ENCODE data around the gene CAMTA1. TPM values are rescaled to one million over a fixed set of nuclear protein-coding genes. Genes with fewer than 3 reads are reported as not detected.

Gene CAMTA1
- total RNA-seq, 1 experiment from 2014 or later = 82.2 TPM

DNA sequence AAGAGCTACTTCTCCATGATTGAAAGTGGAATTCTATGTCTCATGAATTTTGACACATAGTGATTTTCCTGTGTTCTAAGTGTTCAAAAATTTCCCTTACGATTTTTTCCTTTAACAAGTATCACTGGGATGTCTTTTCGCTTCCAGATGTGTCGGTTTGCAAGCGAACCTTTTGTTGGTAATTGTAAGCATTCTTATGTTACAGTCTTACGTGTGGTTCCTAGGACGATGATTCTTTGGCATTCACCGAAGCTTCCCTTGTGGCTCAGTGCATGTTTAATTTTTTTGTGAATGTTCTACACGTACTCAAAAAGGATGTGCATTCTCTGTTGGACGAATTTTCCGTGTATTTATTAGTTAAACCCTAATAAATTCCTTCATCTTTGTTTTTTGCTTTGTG lies 211.6 kb downstream of the CAMTA1 start:
- BruUV-seq (replicated peaks) = no TSS peak
- H3K27me3 ChIP-seq (ENCODE audit: control insufficient read depth, insufficient read depth, low read length) = no peaks in the 10 kb centered on the region
- intact Hi-C loops (cut with micrococcal nuclease; ENCODE audit: unreplicated experiment) (no loop called here), in situ Hi-C loops (cut with HindIII; ENCODE audit: low pct_unique_long_range_greater_than_20kb, low sequenced_read_pairs) (no loop called here)
- no peaks in the 10 kb centered on the region for H3K9me3 ChIP-seq (ENCODE audit: control insufficient read depth, insufficient read depth, low read depth, low read length)
- TF ChIP-seq, protein P1, sequence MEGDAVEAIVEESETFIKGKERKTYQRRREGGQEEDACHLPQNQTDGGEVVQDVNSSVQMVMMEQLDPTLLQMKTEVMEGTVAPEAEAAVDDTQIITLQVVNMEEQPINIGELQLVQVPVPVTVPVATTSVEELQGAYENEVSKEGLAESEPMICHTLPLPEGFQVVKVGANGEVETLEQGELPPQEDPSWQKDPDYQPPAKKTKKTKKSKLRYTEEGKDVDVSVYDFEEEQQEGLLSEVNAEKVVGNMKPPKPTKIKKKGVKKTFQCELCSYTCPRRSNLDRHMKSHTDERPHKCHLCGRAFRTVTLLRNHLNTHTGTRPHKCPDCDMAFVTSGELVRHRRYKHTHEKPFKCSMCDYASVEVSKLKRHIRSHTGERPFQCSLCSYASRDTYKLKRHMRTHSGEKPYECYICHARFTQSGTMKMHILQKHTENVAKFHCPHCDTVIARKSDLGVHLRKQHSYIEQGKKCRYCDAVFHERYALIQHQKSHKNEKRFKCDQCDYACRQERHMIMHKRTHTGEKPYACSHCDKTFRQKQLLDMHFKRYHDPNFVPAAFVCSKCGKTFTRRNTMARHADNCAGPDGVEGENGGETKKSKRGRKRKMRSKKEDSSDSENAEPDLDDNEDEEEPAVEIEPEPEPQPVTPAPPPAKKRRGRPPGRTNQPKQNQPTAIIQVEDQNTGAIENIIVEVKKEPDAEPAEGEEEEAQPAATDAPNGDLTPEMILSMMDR (IDR thresholded peaks at IDR 0.05) = no peak
- TF ChIP-seq, protein P2, sequence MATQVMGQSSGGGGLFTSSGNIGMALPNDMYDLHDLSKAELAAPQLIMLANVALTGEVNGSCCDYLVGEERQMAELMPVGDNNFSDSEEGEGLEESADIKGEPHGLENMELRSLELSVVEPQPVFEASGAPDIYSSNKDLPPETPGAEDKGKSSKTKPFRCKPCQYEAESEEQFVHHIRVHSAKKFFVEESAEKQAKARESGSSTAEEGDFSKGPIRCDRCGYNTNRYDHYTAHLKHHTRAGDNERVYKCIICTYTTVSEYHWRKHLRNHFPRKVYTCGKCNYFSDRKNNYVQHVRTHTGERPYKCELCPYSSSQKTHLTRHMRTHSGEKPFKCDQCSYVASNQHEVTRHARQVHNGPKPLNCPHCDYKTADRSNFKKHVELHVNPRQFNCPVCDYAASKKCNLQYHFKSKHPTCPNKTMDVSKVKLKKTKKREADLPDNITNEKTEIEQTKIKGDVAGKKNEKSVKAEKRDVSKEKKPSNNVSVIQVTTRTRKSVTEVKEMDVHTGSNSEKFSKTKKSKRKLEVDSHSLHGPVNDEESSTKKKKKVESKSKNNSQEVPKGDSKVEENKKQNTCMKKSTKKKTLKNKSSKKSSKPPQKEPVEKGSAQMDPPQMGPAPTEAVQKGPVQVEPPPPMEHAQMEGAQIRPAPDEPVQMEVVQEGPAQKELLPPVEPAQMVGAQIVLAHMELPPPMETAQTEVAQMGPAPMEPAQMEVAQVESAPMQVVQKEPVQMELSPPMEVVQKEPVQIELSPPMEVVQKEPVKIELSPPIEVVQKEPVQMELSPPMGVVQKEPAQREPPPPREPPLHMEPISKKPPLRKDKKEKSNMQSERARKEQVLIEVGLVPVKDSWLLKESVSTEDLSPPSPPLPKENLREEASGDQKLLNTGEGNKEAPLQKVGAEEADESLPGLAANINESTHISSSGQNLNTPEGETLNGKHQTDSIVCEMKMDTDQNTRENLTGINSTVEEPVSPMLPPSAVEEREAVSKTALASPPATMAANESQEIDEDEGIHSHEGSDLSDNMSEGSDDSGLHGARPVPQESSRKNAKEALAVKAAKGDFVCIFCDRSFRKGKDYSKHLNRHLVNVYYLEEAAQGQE (IDR thresholded peaks at IDR 0.05; ENCODE audit: insufficient read depth in 1 of 2, low read depth in 2 of 2, low read length in 1 of 2) = no peak
- no peak for TF ChIP-seq TCF7L2 (IDR thresholded peaks at IDR 0.05; ENCODE audit: low read depth, low read length)
- no peak for TF ChIP-seq SIN3A (IDR thresholded peaks at IDR 0.05; ENCODE audit: borderline replicate concordance, insufficient read depth, low read depth, low read length)
- no peak for TF ChIP-seq POLR2AphosphoS5 (IDR thresholded peaks at IDR 0.05; ENCODE audit: low read depth, low read length)
- H3K27ac ChIP-seq (ENCODE audit: low read length) = no peak overlapping the region
- ChIA-PET POLR2A (no interaction called here), CTCF (no interaction called here)
- no peaks in the 10 kb centered on the region for H3K4me1 ChIP-seq (ENCODE audit: control insufficient read depth, insufficient read depth, low read length)
- no peaks in the 10 kb centered on the region for H3K36me3 ChIP-seq (ENCODE audit: control insufficient read depth, insufficient read depth, low read length)
- ATAC-seq = no peak
- DNase-seq (ENCODE audit: low read depth, low spot score) = no peak
- H3K4me3 ChIP-seq (ENCODE audit: low read depth in 2 of 2, low read length in 2 of 2) = no peak overlapping the region

DNA sequence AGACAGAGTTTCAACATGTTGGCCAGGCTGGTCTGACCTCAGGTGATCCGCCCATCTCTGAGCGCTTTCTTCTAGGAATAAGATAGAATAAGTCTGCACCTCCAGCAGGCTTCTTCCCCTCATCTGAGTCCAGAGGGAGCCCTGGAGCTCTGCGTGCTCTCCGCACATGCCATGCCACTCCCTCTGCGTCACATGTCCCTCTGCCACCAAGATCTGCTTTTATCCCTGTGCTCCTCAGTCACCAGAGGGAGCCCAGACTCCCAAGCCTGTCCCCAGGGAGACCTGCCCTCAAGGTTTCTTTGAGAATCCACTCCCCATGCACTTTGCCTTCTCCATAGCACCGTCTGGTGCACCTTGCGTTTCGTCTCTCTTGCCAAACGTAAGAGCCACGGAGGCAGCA lies 213.0 kb downstream of the CAMTA1 start:
- CTCF ChIA-PET = no interaction called here
- TF ChIP-seq, protein P2 (IDR thresholded peaks at IDR 0.05; ENCODE audit: insufficient read depth in 1 of 2, low read depth in 2 of 2, low read length in 1 of 2) = no peak
- TF ChIP-seq, protein P1 (IDR thresholded peaks at IDR 0.05) = peak; percentile 46; the same call in 1 of the 2 replicates
- Histone ChIP-seq H3K4me3 (ENCODE audit: low read depth in 2 of 2, low read length in 2 of 2) (no peak overlapping the region), H3K27me3 (ENCODE audit: control insufficient read depth, insufficient read depth, low read length) (peaks cover 1% of the 10 kb centered on the region), H3K9me3 (ENCODE audit: control insufficient read depth, insufficient read depth, low read depth, low read length) (no peaks in the 10 kb centered on the region), H3K27ac (ENCODE audit: low read length) (no peak overlapping the region), H3K36me3 (ENCODE audit: control insufficient read depth, insufficient read depth, low read length) (no peaks in the 10 kb centered on the region), H3K4me1 (ENCODE audit: control insufficient read depth, insufficient read depth, low read length) (no peaks in the 10 kb centered on the region)
- intact Hi-C loops (cut with micrococcal nuclease; ENCODE audit: unreplicated experiment) (no loop called here), in situ Hi-C loops (cut with HindIII; ENCODE audit: low pct_unique_long_range_greater_than_20kb, low sequenced_read_pairs) (no loop called here)
- no TSS peak for BruUV-seq (replicated peaks)
- POLR2A ChIA-PET = interaction anchor here (0.6 kb wide), 1 partner anchor 458 kb away, joined by 5 read pairs; no protein-coding TSS in a partner anchor
- ATAC-seq (peak; percentile 82), DNase-seq (ENCODE audit: low read depth, low spot score) (no peak)
